ENCODE results near the gene ZSWIM1.

The ZSWIM1 gene

GRCh38 chr20:45842169-45842812, 38.7 kb upstream of the ZSWIM1 start:
- peak overlapping the region; percentile 39 for H3K9ac ChIP-seq (ENCODE audit: low read length)
- peak; percentile 23 for DNase-seq (ENCODE audit: low read depth)
- no peaks in the 10 kb centered on the region for H3K27me3 ChIP-seq (replicated peaks; ENCODE audit: control insufficient read depth, insufficient read depth, low read length)
- no peak overlapping the region for H3K4me3 ChIP-seq (ENCODE audit: low read length)
- no peaks in the 10 kb centered on the region for H3K9me3 ChIP-seq (ENCODE audit: control insufficient read depth, low read length)
- peaks cover 32% of the 10 kb centered on the region for H3K4me1 ChIP-seq (ENCODE audit: control insufficient read depth, insufficient read depth, low read length)
- H3K36me3 ChIP-seq (ENCODE audit: control insufficient read depth, insufficient read depth, low read length, severe bottlenecking), result peaks cover 78% of the 10 kb centered on the region

- Histone ChIP-seq H3K27me3 (replicated peaks; ENCODE audit: control insufficient read depth, insufficient read depth, low read length) (no peaks in the 10 kb centered on the region), H3K36me3 (ENCODE audit: control insufficient read depth, insufficient read depth, low read length, severe bottlenecking) (peaks cover 76% of the 10 kb centered on the region), H3K9ac (ENCODE audit: low read length) (peak overlapping the region; percentile 39), H3K4me3 (ENCODE audit: low read length) (no peak overlapping the region), H3K4me1 (ENCODE audit: control insufficient read depth, insufficient read depth, low read length) (peaks cover 30% of the 10 kb centered on the region), H3K9me3 (ENCODE audit: control insufficient read depth, low read length) (no peaks in the 10 kb centered on the region)
- no peak for DNase-seq (ENCODE audit: low read depth)
These were observed 37.5 kb upstream of the ZSWIM1 start for GRCh38 chr20:45843506-45843905.

- peaks cover 30% of the 10 kb centered on the region for H3K4me1 ChIP-seq (ENCODE audit: control insufficient read depth, insufficient read depth, low read length)
- H3K9me3 ChIP-seq (ENCODE audit: control insufficient read depth, low read length), result no peaks in the 10 kb centered on the region
- no peak overlapping the region for H3K4me3 ChIP-seq (ENCODE audit: low read length)
- no peak for DNase-seq (ENCODE audit: low read depth)
- H3K9ac ChIP-seq (ENCODE audit: low read length), result no peak overlapping the region
- peaks cover 71% of the 10 kb centered on the region for H3K36me3 ChIP-seq (ENCODE audit: control insufficient read depth, insufficient read depth, low read length, severe bottlenecking)
- H3K27me3 ChIP-seq (replicated peaks; ENCODE audit: control insufficient read depth, insufficient read depth, low read length), result no peaks in the 10 kb centered on the region
These were observed 35.6 kb upstream of the ZSWIM1 start for GRCh38 chr20:45845452-45845851.

GRCh38 chr20:45848421-45848820, 32.6 kb upstream of the ZSWIM1 start:
- no peak for DNase-seq (ENCODE audit: low read depth)
- Histone ChIP-seq H3K27me3 (replicated peaks; ENCODE audit: control insufficient read depth, insufficient read depth, low read length) (no peaks in the 10 kb centered on the region), H3K36me3 (ENCODE audit: control insufficient read depth, insufficient read depth, low read length, severe bottlenecking) (peaks cover 59% of the 10 kb centered on the region), H3K9me3 (ENCODE audit: control insufficient read depth, low read length) (no peaks in the 10 kb centered on the region), H3K9ac (ENCODE audit: low read length) (no peak overlapping the region), H3K4me3 (ENCODE audit: low read length) (no peak overlapping the region), H3K4me1 (ENCODE audit: control insufficient read depth, insufficient read depth, low read length) (peaks cover 2% of the 10 kb centered on the region)

GRCh38 chr20:45848969-45849582, 32.0 kb upstream of the ZSWIM1 start:
- Histone ChIP-seq H3K9me3 (ENCODE audit: control insufficient read depth, low read length) (no peaks in the 10 kb centered on the region), H3K9ac (ENCODE audit: low read length) (no peak overlapping the region), H3K4me3 (ENCODE audit: low read length) (no peak overlapping the region), H3K27me3 (replicated peaks; ENCODE audit: control insufficient read depth, insufficient read depth, low read length) (no peaks in the 10 kb centered on the region), H3K4me1 (ENCODE audit: control insufficient read depth, insufficient read depth, low read length) (no peaks in the 10 kb centered on the region), H3K36me3 (ENCODE audit: control insufficient read depth, insufficient read depth, low read length, severe bottlenecking) (peaks cover 54% of the 10 kb centered on the region)
- DNase-seq (ENCODE audit: low read depth), result no peak

GRCh38 chr20:45850238-45850637, 30.8 kb upstream of the ZSWIM1 start:
- H3K4me3 ChIP-seq (ENCODE audit: low read length), result no peak overlapping the region
- H3K9ac ChIP-seq (ENCODE audit: low read length), result no peak overlapping the region
- H3K9me3 ChIP-seq (ENCODE audit: control insufficient read depth, low read length), result no peaks in the 10 kb centered on the region
- peaks cover 45% of the 10 kb centered on the region for H3K36me3 ChIP-seq (ENCODE audit: control insufficient read depth, insufficient read depth, low read length, severe bottlenecking)
- H3K27me3 ChIP-seq (replicated peaks; ENCODE audit: control insufficient read depth, insufficient read depth, low read length), result no peaks in the 10 kb centered on the region
- no peak for DNase-seq (ENCODE audit: low read depth)
- H3K4me1 ChIP-seq (ENCODE audit: control insufficient read depth, insufficient read depth, low read length), result peaks cover 3% of the 10 kb centered on the region

- H3K27me3 ChIP-seq (replicated peaks; ENCODE audit: control insufficient read depth, insufficient read depth, low read length), result no peaks in the 10 kb centered on the region
- no peak for DNase-seq (ENCODE audit: low read depth)
- no peak overlapping the region for H3K4me3 ChIP-seq (ENCODE audit: low read length)
- no peak overlapping the region for H3K9ac ChIP-seq (ENCODE audit: low read length)
- H3K36me3 ChIP-seq (ENCODE audit: control insufficient read depth, insufficient read depth, low read length, severe bottlenecking), result peaks cover 45% of the 10 kb centered on the region
- H3K9me3 ChIP-seq (ENCODE audit: control insufficient read depth, low read length), result no peaks in the 10 kb centered on the region
- peaks cover 7% of the 10 kb centered on the region for H3K4me1 ChIP-seq (ENCODE audit: control insufficient read depth, insufficient read depth, low read length)
These were observed 30.1 kb upstream of the ZSWIM1 start for GRCh38 chr20:45850926-45851325.

GRCh38 chr20:45851501-45851900, 29.5 kb upstream of the ZSWIM1 start:
- H3K9me3 ChIP-seq (ENCODE audit: control insufficient read depth, low read length), result no peaks in the 10 kb centered on the region
- peaks cover 40% of the 10 kb centered on the region for H3K36me3 ChIP-seq (ENCODE audit: control insufficient read depth, insufficient read depth, low read length, severe bottlenecking)
- H3K4me1 ChIP-seq (ENCODE audit: control insufficient read depth, insufficient read depth, low read length), result peaks cover 13% of the 10 kb centered on the region
- H3K9ac ChIP-seq (ENCODE audit: low read length), result no peak overlapping the region
- no peak overlapping the region for H3K4me3 ChIP-seq (ENCODE audit: low read length)
- no peaks in the 10 kb centered on the region for H3K27me3 ChIP-seq (replicated peaks; ENCODE audit: control insufficient read depth, insufficient read depth, low read length)
- no peak for DNase-seq (ENCODE audit: low read depth)

- no peak for DNase-seq (ENCODE audit: low read depth)
- Histone ChIP-seq H3K36me3 (ENCODE audit: control insufficient read depth, insufficient read depth, low read length, severe bottlenecking) (peaks cover 33% of the 10 kb centered on the region), H3K4me3 (ENCODE audit: low read length) (no peak overlapping the region), H3K9ac (ENCODE audit: low read length) (no peak overlapping the region), H3K9me3 (ENCODE audit: control insufficient read depth, low read length) (no peaks in the 10 kb centered on the region), H3K27me3 (replicated peaks; ENCODE audit: control insufficient read depth, insufficient read depth, low read length) (no peaks in the 10 kb centered on the region), H3K4me1 (ENCODE audit: control insufficient read depth, insufficient read depth, low read length) (peaks cover 15% of the 10 kb centered on the region)
These were observed 28.7 kb upstream of the ZSWIM1 start for GRCh38 chr20:45852326-45852725.

GRCh38 chr20:45853484-45853883, 27.5 kb upstream of the ZSWIM1 start:
- H3K36me3 ChIP-seq (ENCODE audit: control insufficient read depth, insufficient read depth, low read length, severe bottlenecking), result peaks cover 27% of the 10 kb centered on the region
- no peak overlapping the region for H3K4me3 ChIP-seq (ENCODE audit: low read length)
- no peak for DNase-seq (ENCODE audit: low read depth)
- no peaks in the 10 kb centered on the region for H3K9me3 ChIP-seq (ENCODE audit: control insufficient read depth, low read length)
- no peaks in the 10 kb centered on the region for H3K27me3 ChIP-seq (replicated peaks; ENCODE audit: control insufficient read depth, insufficient read depth, low read length)
- peaks cover 21% of the 10 kb centered on the region for H3K4me1 ChIP-seq (ENCODE audit: control insufficient read depth, insufficient read depth, low read length)
- no peak overlapping the region for H3K9ac ChIP-seq (ENCODE audit: low read length)

- peak; percentile 100 for DNase-seq (ENCODE audit: low read depth)
- Histone ChIP-seq H3K27me3 (replicated peaks; ENCODE audit: control insufficient read depth, insufficient read depth, low read length) (no peaks in the 10 kb centered on the region), H3K9ac (ENCODE audit: low read length) (peak within 1 kb of the TSS; percentile 93), H3K4me1 (ENCODE audit: control insufficient read depth, insufficient read depth, low read length) (peaks cover 28% of the 10 kb centered on the region), H3K4me3 (ENCODE audit: low read length) (peak within 1 kb of the TSS; percentile 92), H3K36me3 (ENCODE audit: control insufficient read depth, insufficient read depth, low read length, severe bottlenecking) (peaks cover 9% of the 10 kb centered on the region), H3K9me3 (ENCODE audit: control insufficient read depth, low read length) (no peaks in the 10 kb centered on the region)
These were observed 23.7 kb upstream of the ZSWIM1 start, which contains the start of the genes ACOT8 and ZSWIM3 for GRCh38 chr20:45857114-45857881. TSS of gene ACOT8 (minus strand) at chr20:45857392. CDS start at chr20:45857315, 77 bp downstream. TSS of gene ZSWIM3 (plus strand) at chr20:45857614. CDS start at chr20:45857826, 212 bp downstream.
